WERI-Rb-1 (cell line): ENCODE measurements around the gene CCDC158.

ENCODE experiments used
- DNase-seq: peaks from one replicate; pipeline ENCODE4 v3.0.0-alpha.2; 2020
- H3K27ac ChIP-seq: fragments of 250-450 bp; sonication (Bioruptor Pico); 2 replicates; pipeline ENCODE4 v1.5.1; 2020; ENCODE audit warnings: mild to moderate bottlenecking, moderate library complexity
- H3K27me3 ChIP-seq: fragments of 250-450 bp; sonication (Bioruptor Pico); 2 replicates; pipeline ENCODE4 v1.5.1; 2021; ENCODE audit warnings: mild to moderate bottlenecking, low read depth, moderate library complexity; ENCODE audit not compliant: insufficient read depth, severe bottlenecking
- H3K36me3 ChIP-seq: fragments of 250-450 bp; sonication (Bioruptor Pico); 2 replicates; pipeline ENCODE4 v1.5.1; 2020; ENCODE audit warnings: mild to moderate bottlenecking, moderate library complexity
- H3K4me3 ChIP-seq: 2 replicates; pipeline ENCODE4 v1.5.1; 2011; ENCODE audit warnings: low read depth, mild to moderate bottlenecking, control low read depth, low read length
- H3K9me3 ChIP-seq: fragments of 250-450 bp; sonication (Bioruptor Pico); 2 replicates; pipeline ENCODE4 v1.5.1; 2021; ENCODE audit warnings: mild to moderate bottlenecking, moderate library complexity; ENCODE audit not compliant: severe bottlenecking
- TF ChIP-seq, protein P1 (sequence below): IDR thresholded peaks from 2 replicates; pipeline ENCODE4 v1.5.1; 2011; ENCODE audit warnings: low read depth, mild to moderate bottlenecking, control low read depth, inconsistent platforms, low read length

The CCDC158 gene

DNA sequence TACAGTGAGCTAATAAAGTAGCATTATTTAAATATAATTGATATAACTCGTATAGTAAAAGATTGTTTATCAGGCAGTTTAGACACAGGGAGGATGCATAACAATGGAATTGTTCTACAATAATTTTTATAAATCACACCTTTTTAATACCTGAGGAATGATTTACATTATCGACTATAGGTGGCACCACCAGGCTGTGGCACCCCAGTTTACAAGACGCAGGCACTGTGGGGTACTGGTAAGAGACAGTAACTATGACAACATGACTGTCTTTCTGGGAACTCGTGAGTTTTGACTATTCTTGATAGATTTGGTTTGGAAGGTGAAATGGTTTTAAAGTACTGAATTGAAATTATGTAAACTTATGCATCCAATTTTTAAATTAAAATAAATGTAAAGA, 141.5 kb downstream of the CCDC158 start:
- no peak overlapping the region for H3K27ac ChIP-seq
- H3K9me3 ChIP-seq, result no peaks in the 10 kb centered on the region
- TF ChIP-seq, protein P1, sequence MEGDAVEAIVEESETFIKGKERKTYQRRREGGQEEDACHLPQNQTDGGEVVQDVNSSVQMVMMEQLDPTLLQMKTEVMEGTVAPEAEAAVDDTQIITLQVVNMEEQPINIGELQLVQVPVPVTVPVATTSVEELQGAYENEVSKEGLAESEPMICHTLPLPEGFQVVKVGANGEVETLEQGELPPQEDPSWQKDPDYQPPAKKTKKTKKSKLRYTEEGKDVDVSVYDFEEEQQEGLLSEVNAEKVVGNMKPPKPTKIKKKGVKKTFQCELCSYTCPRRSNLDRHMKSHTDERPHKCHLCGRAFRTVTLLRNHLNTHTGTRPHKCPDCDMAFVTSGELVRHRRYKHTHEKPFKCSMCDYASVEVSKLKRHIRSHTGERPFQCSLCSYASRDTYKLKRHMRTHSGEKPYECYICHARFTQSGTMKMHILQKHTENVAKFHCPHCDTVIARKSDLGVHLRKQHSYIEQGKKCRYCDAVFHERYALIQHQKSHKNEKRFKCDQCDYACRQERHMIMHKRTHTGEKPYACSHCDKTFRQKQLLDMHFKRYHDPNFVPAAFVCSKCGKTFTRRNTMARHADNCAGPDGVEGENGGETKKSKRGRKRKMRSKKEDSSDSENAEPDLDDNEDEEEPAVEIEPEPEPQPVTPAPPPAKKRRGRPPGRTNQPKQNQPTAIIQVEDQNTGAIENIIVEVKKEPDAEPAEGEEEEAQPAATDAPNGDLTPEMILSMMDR, result no peak
- DNase-seq, result no peak
- H3K36me3 ChIP-seq, result no peaks in the 10 kb centered on the region
- H3K4me3 ChIP-seq, result no peak overlapping the region
- H3K27me3 ChIP-seq, result no peaks in the 10 kb centered on the region

DNA sequence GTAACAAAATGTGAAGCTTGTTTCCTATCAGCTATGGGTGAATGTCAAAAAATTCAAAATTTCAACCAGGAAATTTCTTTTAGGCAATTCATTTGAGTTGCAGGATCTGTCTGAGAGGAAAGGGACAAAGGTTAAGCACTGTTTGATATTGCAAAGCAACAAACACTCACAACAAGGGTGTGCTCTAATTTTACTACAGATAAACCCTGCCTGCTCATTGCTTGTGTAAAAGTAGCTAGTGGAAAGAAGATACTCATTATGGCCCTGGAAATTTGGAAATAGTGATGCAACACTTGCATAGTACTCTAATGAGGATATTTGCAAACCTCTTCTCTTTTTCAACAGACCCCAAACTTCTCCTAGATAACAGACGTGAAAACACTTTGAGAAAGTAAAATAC, 142.4 kb downstream of the CCDC158 start:
- H3K27me3 ChIP-seq, result no peaks in the 10 kb centered on the region

DNA sequence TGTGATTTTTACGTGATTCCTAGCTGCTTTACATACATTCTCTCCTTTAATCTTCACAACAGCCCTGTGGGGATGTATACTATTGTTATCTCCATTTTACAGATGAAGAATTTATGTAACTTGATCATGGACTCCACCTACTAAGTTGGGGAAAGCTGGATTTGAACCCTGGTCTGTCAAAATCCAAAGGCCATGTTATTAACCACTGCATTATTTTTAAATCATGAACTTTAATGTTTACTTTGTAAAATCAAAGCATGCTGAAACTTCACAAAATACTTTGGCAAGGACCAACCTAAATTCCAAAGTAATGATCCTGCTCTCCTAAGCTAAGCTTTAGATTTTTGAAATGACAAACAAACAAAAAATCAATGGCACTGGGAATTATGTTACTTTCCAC, 143.3 kb downstream of the CCDC158 start:
- DNase-seq, result no peak
- Histone ChIP-seq H3K9me3 (no peaks in the 10 kb centered on the region), H3K36me3 (no peaks in the 10 kb centered on the region), H3K27ac (no peak overlapping the region), H3K4me3 (no peak overlapping the region), H3K27me3 (no peaks in the 10 kb centered on the region)
- TF ChIP-seq, protein P1, result no peak

More for the DNA sequence above, 142.4 kb downstream of the CCDC158 start:
- DNase-seq, result no peak
- TF ChIP-seq, protein P1, result no peak
- H3K36me3 ChIP-seq, result no peaks in the 10 kb centered on the region
- H3K4me3 ChIP-seq, result no peak overlapping the region
- H3K9me3 ChIP-seq, result no peaks in the 10 kb centered on the region
- H3K27ac ChIP-seq, result no peak overlapping the region

DNA sequence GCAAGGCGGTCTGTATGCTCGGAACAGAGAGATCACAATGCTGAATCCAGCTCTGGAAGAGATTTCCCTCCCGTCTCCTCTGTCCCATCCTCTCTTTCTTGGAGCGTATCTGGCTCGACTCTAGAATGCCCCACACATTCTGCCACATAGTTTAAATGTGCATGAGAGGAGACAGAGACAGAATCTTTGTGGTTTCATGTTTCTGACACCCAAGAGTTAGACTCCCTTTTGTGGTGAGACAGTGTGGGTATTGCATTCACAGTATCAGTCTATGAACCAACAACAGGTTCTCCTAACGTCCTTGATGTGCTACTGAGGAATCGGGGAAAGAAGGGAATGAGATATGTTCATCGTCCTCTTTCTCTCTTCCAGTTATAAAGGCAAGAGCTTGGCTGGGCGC, 144.1 kb downstream of the CCDC158 start:
- Histone ChIP-seq H3K27me3 (no peaks in the 10 kb centered on the region), H3K27ac (no peak overlapping the region), H3K9me3 (no peaks in the 10 kb centered on the region), H3K4me3 (no peak overlapping the region), H3K36me3 (no peaks in the 10 kb centered on the region)
- no peak for DNase-seq
- TF ChIP-seq, protein P1, result no peak

DNA sequence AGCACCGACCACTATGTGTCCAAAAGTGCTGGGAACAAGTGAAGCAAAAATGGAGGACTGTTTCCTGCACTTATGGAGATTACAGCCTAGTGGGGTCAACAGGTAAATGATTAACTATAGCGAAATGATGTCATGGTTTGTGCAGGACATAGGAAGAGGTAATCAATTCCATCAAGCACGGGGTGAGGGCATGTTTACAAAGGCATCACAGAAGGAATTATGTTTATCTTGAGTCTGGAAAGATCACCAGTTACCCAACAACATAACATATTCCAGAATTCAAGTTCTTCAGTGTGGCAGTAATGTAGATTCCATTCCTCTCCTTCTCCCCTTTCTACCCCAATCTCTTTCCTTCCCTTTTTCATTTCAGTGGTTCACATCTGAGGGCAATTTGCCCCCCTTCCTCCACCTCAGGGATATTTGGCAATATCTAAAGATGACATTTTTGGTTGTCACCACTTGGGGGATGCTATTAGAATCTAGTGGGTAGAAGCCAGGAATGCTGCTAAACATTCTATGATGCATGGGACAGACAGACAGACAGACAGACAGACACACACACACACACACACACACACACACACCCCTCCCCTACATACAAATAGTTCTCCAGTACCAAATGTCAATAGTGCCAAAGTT, 145.3 kb downstream of the CCDC158 start:
- Histone ChIP-seq H3K9me3 (no peaks in the 10 kb centered on the region), H3K36me3 (no peaks in the 10 kb centered on the region), H3K27me3 (no peaks in the 10 kb centered on the region), H3K27ac (no peak overlapping the region), H3K4me3 (no peak overlapping the region)
- no peak for DNase-seq
- TF ChIP-seq, protein P1, result no peak

DNA sequence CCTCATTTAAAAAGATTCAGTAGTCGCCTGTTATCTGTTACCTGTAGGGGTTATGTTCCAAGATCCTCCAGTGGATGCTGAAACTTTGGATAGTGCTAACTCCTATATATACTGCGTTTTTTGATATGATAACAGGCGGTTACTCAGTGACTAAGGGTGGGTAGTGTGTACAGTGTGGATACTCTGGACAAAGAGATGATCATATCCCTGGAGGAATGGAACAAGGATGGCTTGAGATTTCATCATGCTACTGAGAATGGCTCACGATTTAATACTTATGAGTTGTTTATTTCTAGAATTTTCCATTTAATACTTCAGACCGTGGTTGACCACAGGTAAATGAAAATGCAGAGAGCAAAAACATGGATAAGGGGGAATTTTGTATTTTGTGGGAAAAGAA, 147.9 kb downstream of the CCDC158 start:
- Histone ChIP-seq H3K27me3 (no peaks in the 10 kb centered on the region), H3K36me3 (no peaks in the 10 kb centered on the region), H3K4me3 (no peak overlapping the region), H3K27ac (no peak overlapping the region), H3K9me3 (no peaks in the 10 kb centered on the region)
- DNase-seq, result no peak
- TF ChIP-seq, protein P1, result no peak
